GM10266 (cell line): ENCODE results near the gene DNAJC10.
"Not testable (repeated sequence)": the region's sequence is repeated elsewhere in the genome, so short reads cannot be mapped to it uniquely, and the experiment has no call there.

ENCODE experiments used
- DNase-seq: peaks from one replicate; pipeline ENCODE4 v3.0.0; 2012; ENCODE audit errors: extremely low spot score
- TF ChIP-seq, protein P1 (sequence below): IDR thresholded peaks from 2 replicates; pipeline ENCODE4 v1.5.1; 2012; ENCODE audit warnings: mild to moderate bottlenecking, low read depth; ENCODE audit not compliant: control insufficient read depth, insufficient read depth; ENCODE audit errors: missing control alignments

The DNAJC10 gene

DNA sequence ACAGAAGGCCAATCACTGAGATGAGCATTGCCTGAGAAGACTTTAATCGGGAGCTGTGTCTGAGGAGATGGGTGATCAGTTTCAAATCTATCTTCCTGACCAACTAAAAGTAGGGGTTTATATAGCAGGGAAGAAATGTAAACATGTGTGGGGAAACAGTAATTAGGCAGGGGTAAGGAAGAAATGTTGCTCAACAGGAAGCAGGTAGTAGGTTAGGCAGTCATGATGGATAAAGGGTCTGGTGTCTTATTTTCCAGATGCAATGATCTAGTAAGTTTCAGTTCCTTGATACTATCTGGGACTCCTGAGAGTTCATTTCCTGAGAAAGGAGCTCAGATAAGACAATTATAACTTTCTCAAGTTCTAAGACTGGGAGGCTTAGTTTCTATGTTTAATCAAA, 33.8 kb upstream of the DNAJC10 start:
- TF ChIP-seq, protein P1, sequence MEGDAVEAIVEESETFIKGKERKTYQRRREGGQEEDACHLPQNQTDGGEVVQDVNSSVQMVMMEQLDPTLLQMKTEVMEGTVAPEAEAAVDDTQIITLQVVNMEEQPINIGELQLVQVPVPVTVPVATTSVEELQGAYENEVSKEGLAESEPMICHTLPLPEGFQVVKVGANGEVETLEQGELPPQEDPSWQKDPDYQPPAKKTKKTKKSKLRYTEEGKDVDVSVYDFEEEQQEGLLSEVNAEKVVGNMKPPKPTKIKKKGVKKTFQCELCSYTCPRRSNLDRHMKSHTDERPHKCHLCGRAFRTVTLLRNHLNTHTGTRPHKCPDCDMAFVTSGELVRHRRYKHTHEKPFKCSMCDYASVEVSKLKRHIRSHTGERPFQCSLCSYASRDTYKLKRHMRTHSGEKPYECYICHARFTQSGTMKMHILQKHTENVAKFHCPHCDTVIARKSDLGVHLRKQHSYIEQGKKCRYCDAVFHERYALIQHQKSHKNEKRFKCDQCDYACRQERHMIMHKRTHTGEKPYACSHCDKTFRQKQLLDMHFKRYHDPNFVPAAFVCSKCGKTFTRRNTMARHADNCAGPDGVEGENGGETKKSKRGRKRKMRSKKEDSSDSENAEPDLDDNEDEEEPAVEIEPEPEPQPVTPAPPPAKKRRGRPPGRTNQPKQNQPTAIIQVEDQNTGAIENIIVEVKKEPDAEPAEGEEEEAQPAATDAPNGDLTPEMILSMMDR = no peak
- DNase-seq = no peak

DNA sequence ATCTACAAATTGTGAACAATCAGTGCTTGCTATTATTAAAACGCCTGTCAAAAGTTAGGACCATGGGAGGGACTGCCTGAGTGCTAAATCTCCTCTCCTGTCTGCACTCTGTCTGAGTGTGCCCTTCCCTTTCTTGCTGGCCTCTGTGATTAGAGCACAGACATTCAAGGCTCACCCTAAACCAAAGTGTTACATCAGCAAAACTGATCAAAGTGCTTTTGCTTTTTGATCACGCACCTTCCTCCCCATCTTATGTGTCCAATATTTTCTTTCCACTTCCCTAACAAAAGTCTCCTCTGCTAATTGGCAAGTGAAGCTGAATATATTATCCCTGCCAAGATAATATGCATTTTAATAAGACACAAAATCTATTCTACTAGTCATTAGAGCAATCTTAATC, 30.5 kb upstream of the DNAJC10 start:
- TF ChIP-seq, protein P1 = no peak
- DNase-seq = no peak

DNA sequence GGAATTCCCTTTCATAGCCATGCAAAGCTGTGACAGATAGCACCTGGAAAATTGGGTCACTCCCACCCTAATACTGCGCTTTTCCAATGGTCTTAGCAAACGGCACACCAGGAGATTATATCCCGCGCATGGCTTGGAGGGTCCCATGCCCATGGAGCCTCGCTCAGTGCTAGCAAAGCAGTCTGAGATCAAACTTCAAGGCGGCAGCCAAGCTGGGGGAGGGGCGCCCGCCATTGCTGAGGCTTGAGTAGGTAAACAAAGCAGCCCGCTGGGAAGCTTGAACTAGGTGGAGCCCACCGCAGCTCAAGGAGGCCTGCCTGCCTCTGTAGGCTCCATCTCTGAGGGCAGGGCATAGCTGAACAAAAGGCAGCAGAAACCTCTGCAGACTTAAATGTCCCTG, 29.3 kb upstream of the DNAJC10 start:
- not testable (repeated sequence) for DNase-seq

DNA sequence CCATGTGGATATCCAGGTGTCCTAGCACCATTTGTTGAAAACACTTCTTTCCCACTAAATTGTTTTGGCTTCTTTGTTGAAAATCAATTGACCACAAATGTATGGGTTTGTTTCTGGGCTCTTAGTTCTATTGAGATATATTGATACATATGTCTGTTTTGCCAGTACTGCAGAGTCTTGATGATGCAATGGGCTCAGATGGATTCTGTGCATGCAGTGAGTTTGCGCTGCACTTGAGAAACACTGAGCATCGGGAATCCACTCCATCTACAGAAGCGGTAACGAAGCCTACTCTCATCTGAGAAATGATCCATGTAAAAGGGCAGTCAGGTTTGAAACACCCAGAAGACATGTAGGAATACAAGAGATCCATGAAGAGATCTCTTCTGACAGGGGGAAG, 21.9 kb upstream of the DNAJC10 start:
- DNase-seq = no peak
- TF ChIP-seq, protein P1 = no peak

DNA sequence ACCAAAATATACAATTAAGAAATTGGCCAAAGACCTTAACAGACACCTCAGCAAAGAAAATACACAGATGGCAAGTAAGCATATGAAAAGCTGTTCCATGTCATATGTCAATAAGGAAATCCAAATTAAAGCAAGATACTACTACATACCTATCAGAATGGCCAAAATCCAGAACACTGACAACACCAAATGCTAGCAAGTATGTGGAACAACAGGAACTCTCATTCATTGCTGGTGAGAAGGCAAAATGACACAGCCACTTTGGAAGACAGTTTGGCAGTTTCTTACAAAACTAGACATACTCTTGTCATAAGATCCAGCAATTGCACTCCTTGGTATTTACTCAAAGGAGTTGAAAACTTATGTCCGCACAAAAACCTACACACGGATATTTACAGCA, 20.3 kb upstream of the DNAJC10 start:
- no peak for DNase-seq
- TF ChIP-seq, protein P1 = no peak

DNA sequence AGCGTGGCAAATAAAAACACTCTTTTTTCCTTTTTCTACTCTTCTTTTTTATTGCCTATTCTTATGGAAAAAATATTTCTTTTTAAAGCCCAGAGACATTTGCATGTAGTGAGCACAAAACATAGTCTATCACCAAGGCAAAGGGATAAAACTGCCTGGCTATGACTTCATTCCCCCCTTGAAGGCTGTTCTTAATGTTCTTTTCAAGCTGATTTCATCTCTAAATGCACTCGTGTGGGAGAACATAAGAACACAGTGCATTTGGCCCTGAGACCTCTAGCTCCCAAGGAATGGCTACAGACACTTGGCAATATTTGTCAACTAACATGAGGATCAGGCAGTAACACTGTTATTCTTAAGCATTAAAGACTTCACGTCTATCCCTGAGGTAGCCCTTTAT, 17.4 kb upstream of the DNAJC10 start:
- TF ChIP-seq, protein P1 = no peak
- DNase-seq = no peak

DNA sequence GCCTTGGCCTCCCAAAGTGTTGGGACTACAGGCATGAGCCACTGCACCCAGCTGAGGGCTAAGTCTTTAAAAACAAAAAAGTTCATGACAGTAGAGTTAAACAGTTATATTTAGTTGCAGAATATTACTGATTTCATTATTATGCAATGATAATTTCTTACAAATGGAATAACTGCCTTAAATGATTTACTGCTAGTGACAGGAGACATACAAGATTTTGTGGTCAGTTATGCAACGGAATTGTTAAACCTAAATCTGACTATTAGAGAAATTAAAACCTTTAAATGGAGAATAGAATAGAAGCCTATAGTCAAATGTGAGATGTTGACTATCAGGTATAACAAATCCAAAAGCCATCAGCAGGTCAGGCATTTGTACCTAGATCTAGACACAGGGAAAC, 10.3 kb upstream of the DNAJC10 start:
- TF ChIP-seq, protein P1 = no peak
- DNase-seq = no peak

DNA sequence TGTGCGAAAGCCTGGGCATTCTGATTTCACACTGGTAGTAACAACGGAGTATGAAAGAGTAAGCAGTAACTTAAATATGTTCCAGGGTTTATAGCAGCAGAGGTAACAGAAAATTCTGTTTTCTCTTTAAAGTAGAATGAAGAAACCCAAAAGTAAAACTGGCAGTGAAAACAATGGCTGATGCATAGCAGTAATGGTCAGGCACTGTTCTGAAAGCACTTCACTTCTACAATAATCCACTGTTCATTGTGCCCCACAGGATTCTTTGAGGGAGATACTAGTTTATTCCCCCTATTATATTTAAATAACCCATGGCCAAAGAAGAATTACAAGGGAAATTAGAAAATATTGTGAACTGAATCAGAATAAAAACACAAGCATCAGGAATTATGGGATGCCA, 9.3 kb upstream of the DNAJC10 start:
- TF ChIP-seq, protein P1 = no peak
- DNase-seq = no peak
